IPS DF 6.9 (cell line): Measurements from ENCODE around the gene ANKRD42.
"Not testable (repeated sequence)": the region's sequence is repeated elsewhere in the genome, so short reads cannot be mapped to it uniquely, and the experiment has no call there.

Source experiments
- DNase-seq: peaks from one replicate; pipeline ENCODE4 v3.0.0-alpha.2; 2013; ENCODE audit warnings: low read depth, low spot score
- H3K27ac ChIP-seq: one replicate; pipeline ENCODE4 v1.5.1; 2013; ENCODE audit warnings: low read length, control low read depth
- H3K27me3 ChIP-seq: 2 replicates; pipeline ENCODE4 v1.6.1; 2013; ENCODE audit warnings: mild to moderate bottlenecking, low read length; ENCODE audit not compliant: control insufficient read depth, insufficient read depth
- H3K36me3 ChIP-seq: 2 replicates; pipeline ENCODE4 v1.6.1; 2013; ENCODE audit warnings: low read length; ENCODE audit not compliant: control insufficient read depth, insufficient read depth
- H3K4me1 ChIP-seq: 2 replicates; pipeline ENCODE4 v1.6.1; 2013; ENCODE audit warnings: low read length; ENCODE audit not compliant: control insufficient read depth, insufficient read depth
- H3K4me3 ChIP-seq: 2 replicates; pipeline ENCODE4 v1.5.1; 2013; ENCODE audit warnings: mild to moderate bottlenecking, low read length
- H3K9me3 ChIP-seq: 2 replicates; pipeline ENCODE4 v1.6.1; 2013; ENCODE audit warnings: low read length, inconsistent platforms; ENCODE audit not compliant: control insufficient read depth, insufficient read depth
- WGBS: extraction: QIAGEN DNeasy Blood & Tissue Kit; methylation state at CpG from one replicate; pipeline ENCODE4 v1.1.7; 2013; ENCODE audit warnings: mixed read lengths, missing lambda C conversion rate; ENCODE audit not compliant: insufficient read length, insufficient coverage; 5-methylcytosine and 5-hydroxymethylcytosine counted together

Gene ANKRD42

DNA sequence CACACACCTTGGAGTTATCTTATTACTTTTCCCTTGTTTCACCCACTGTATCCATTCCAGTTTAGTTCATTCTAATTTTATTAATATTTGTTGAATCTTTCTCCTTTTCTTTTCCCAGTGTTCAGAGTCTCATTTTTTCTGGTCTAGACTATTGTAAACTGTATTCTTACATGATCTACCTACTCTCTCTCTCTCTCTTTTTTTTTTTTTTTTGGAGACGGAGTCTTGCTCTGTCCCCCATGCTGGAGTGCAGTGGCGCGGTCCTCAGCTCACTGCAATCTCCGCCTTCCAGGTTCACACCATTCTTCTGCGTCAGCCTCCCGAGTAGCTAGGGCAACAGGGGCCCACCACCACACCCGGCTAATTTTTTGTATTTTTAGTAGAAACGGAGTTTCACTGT is 2.1 kb downstream of the ANKRD42 start:
- Histone ChIP-seq H3K4me3 (no peak overlapping the region), H3K27me3 (no peaks in the 10 kb centered on the region), H3K36me3 (peaks cover 3% of the 10 kb centered on the region; the same call in 1 of the 2 replicates), H3K4me1 (no peaks in the 10 kb centered on the region), H3K27ac (no peak overlapping the region), H3K9me3 (no peaks in the 10 kb centered on the region)
- DNase-seq = no peak
- no CpG with 5 or more reads among the region's 8 CpGs for WGBS

DNA sequence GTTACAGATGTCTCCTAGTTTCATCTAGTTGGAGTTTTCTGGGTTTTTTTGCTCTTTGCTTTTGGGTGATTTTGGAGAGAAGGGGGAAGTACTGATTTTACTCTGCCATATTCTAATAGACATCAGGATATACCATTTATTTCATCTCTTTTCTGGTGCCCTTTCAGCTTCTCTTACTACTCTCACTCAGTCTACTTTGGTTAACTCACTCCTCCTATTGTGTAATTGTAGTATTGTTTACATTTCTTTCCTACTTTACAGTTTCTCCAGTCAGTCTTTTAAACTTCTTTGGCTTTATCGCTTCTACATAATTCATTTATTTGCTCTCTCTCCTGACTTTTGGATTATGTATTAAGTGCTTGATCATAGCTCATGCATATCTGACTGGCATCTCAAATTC is 6.5 kb downstream of the ANKRD42 start:
- no peak for DNase-seq
- Histone ChIP-seq H3K4me3 (no peak overlapping the region), H3K9me3 (no peaks in the 10 kb centered on the region), H3K27me3 (no peaks in the 10 kb centered on the region), H3K36me3 (no peaks in the 10 kb centered on the region), H3K4me1 (no peaks in the 10 kb centered on the region), H3K27ac (no peak overlapping the region)
- WGBS = no CpG with 5 or more reads among the region's 1 CpG

DNA sequence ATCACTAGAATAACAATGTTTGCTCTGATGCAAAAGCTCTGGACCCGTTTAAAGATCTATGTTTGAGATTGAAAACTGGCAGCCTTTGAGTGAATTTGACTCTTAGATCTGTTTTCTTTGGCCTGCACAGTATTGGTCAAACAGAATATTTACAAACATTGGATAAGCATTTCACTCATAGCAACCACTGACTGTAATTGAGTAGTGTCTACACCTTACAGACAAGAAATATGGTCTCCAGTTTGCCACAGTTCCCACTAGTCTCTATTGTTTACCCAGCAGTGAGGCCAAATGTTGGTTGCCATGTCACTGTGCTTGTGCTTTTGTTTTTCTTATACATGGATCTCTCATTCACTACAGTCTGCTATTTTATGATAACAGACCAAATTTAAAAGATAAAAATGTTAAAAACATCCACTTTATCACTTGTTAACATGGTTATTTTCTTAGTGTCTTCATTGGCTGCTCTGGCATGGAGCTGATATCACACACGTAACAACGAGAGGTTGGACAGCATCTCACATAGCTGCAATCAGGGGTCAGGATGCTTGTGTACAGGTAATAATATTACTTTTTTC is 12.2 kb downstream of the ANKRD42 start:
- DNase-seq = no peak
- Histone ChIP-seq H3K27ac (no peak overlapping the region), H3K4me1 (no peaks in the 10 kb centered on the region), H3K9me3 (no peaks in the 10 kb centered on the region), H3K4me3 (no peak overlapping the region), H3K27me3 (no peaks in the 10 kb centered on the region), H3K36me3 (no peaks in the 10 kb centered on the region)
- WGBS = no CpG with 5 or more reads among the region's 3 CpGs

DNA sequence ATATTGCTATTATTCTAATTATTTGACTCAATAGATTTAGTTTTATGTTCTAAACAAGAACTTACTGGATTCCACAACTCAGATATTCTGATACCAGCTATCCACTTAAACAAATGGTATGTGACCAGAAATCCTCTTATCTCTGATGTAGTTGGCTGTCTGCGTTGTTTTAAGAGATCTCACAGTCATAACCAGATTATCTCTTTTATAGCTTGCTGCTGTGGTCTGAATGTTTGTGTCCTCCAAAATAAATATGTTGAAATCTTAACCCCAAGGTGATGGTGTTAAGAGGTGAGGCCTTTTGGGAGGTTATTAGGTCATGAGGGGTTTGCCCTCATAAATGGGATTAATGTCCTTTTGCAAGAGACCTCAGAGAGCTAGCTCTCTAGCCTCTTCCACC is 12.7 kb downstream of the ANKRD42 start:
- Histone ChIP-seq H3K9me3 (no peaks in the 10 kb centered on the region), H3K4me1 (no peaks in the 10 kb centered on the region), H3K36me3 (no peaks in the 10 kb centered on the region), H3K4me3 (no peak overlapping the region), H3K27me3 (no peaks in the 10 kb centered on the region), H3K27ac (no peak overlapping the region)
- DNase-seq = no peak
- WGBS = no CpG with 5 or more reads among the region's 1 CpG

DNA sequence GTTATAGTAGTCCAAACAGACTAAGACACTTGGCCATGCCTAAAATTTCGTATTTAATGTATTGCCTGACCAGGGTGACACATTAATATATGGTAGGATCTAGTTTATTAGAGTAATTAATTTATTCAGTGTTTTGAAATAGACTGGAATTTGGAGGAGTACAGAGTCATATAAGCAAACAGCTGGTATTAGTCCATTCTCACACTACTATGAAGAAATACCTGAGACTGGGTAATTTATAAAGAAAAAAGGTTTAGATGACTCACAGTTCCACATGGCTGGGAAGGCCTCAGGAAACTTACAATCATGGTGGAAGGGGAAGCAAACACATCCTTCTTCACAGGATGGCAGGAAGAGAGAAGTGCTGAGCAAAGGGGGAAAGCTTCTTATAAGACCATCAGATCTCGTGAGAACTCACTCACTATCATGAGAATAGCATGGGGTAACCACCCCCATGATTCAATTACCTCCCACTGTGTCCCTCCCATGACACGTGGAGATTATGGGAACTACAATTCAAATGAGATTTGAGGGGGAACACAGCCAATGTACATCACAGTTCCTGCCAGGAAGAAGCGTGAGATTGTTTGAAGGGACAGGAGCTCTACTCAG is 13.4 kb downstream of the ANKRD42 start:
- WGBS = no CpG with 5 or more reads among the region's 4 CpGs
- not testable (repeated sequence) for H3K27me3 ChIP-seq, H3K36me3 ChIP-seq, DNase-seq, H3K9me3 ChIP-seq, H3K4me3 ChIP-seq, H3K27ac ChIP-seq, H3K4me1 ChIP-seq

DNA sequence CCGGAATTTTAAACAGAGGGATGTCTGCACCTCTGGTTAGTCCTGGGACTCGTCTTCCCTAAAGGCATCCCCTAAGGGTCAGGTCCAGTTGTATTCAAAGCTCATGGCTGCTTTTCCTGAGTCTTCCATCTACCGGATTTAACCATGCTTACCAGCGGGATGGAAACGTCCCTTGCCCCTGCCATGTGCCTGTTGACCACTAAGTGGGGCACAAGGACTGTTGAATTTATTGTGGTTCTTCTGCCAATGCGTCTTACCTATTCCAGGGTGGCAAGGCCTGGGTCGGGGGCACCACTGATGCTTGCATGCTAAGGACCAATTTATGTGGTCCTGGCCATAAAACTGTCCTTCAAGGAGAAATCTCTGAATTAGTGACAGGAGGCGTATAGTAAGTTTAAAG is 25.6 kb downstream of the ANKRD42 start:
- no peak overlapping the region for H3K4me3 ChIP-seq
- no peak overlapping the region for H3K27ac ChIP-seq
- H3K36me3 ChIP-seq = no peaks in the 10 kb centered on the region
- no peaks in the 10 kb centered on the region for H3K9me3 ChIP-seq
- H3K27me3 ChIP-seq = no peaks in the 10 kb centered on the region
- peak; percentile 4 for DNase-seq
- no CpG with 5 or more reads among the region's 8 CpGs for WGBS
- H3K4me1 ChIP-seq = no peaks in the 10 kb centered on the region

DNA sequence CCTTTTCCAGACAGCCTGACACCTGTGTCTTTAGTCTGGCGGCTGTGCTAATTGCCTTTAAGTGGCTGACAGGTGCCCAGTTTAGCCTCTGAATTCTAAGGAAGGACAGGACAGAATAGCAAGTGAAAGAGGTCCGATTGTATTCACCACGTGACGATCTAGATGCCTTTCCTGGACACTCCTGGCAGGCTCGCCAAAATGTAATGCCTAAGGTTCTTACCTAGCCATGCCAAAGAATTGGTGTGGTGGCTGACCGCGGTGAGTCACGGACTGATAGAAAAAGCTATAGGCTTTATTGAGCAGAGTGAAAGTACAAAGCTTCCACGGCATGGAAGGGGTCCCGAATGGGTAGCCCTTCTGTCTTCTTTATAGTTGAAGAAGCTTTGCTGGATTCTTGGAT is 26.7 kb downstream of the ANKRD42 start:
- H3K36me3 ChIP-seq = no peaks in the 10 kb centered on the region
- no peak overlapping the region for H3K4me3 ChIP-seq
- no peak overlapping the region for H3K27ac ChIP-seq
- DNase-seq = no peak
- WGBS = no CpG with 5 or more reads among the region's 10 CpGs
- no peaks in the 10 kb centered on the region for H3K4me1 ChIP-seq
- H3K27me3 ChIP-seq = no peaks in the 10 kb centered on the region
- H3K9me3 ChIP-seq = no peaks in the 10 kb centered on the region

DNA sequence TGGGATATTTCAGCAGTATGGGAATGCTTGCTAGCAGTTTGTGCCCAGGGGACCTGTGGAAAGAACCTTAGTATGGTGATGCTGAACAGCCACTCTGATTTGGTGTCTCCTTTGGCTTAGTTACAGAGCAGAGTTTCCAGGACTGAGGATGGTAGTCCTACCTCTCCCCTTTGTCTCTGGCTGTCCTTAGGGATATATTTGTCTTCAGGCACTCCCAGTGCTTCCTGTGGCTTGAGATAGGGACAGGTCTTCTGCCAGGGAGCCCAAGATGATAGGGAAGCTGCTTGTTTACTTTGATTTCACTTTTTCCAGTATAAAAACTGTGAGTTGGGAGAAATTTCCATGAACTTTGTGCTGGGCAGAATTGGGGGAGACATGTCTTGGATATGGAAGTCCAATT is 28.2 kb downstream of the ANKRD42 start:
- DNase-seq = no peak
- Histone ChIP-seq H3K27me3 (no peaks in the 10 kb centered on the region), H3K9me3 (no peaks in the 10 kb centered on the region), H3K4me3 (no peak overlapping the region), H3K36me3 (no peaks in the 10 kb centered on the region), H3K27ac (no peak overlapping the region), H3K4me1 (no peaks in the 10 kb centered on the region)

DNA sequence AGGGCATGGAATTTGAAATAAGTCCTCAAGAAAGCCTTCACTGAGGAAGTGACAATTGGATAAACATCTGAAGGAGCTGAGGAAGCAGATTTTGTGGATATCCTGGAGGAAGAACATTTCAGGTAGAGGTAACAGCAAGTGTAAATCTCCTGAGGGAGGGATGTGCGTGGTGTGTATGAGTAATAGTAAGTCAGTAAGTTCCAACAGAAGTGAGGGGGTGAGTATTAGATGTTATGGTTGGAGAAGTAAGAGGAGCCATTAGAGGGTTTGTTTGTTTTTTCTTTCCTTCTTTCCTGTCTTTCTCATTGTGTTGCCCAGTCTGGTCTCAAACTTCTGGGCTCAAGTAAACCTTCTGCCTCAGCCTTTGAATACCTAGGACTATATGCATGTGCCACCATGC is 29.0 kb downstream of the ANKRD42 start:
- Histone ChIP-seq H3K4me3 (no peak overlapping the region), H3K4me1 (no peaks in the 10 kb centered on the region), H3K36me3 (no peaks in the 10 kb centered on the region), H3K27me3 (no peaks in the 10 kb centered on the region), H3K27ac (no peak overlapping the region), H3K9me3 (no peaks in the 10 kb centered on the region)
- 100% methylated on average over 1 of the region's 1 CpG for WGBS
- no peak for DNase-seq

DNA sequence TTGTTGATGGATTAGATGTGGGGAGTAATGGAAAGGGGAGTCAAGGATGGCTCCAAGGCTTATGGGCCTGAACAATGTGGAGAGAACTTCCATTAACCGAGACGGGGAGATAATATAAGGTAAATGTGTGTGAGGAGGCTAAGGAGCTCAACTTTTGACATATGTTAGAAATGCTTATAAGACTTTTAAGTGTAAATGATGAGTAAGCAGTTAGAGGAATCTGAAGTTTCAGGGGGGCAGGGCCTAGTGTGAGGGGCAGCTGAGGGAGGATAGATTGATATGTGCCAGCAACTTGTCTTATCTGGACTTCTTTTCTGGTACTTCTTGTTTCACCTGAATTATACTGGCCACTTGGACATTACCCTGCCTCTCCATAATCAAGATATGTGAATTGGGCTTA is 29.9 kb downstream of the ANKRD42 start:
- Histone ChIP-seq H3K4me3 (no peak overlapping the region), H3K9me3 (no peaks in the 10 kb centered on the region), H3K27me3 (no peaks in the 10 kb centered on the region), H3K27ac (no peak overlapping the region), H3K36me3 (no peaks in the 10 kb centered on the region), H3K4me1 (no peaks in the 10 kb centered on the region)
- no peak for DNase-seq
- WGBS = no CpG with 5 or more reads among the region's 2 CpGs

DNA sequence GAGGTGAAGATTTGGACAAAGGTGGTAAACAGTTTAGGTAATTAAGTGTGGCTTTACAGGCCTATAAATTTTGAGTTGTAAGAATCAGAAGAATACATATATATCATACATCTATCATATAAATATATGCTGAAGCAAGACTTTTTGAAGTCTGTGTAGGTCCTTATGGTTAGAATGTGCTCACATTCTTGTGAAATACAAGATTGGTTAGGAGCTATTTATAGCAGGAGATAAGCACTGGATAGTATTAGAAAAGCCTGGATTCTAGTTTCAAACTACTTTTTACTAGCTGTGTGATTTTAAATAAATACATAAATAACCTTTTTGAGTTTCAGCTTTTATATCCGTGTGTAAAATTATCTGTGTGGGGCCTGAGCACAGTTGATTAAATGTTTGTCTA is 42.3 kb downstream of the ANKRD42 start:
- no peak overlapping the region for H3K4me3 ChIP-seq
- WGBS = no CpG with 5 or more reads among the region's 1 CpG
- DNase-seq = no peak
- no peaks in the 10 kb centered on the region for H3K9me3 ChIP-seq
- H3K27me3 ChIP-seq = no peaks in the 10 kb centered on the region
- H3K27ac ChIP-seq = no peak overlapping the region
- H3K4me1 ChIP-seq = no peaks in the 10 kb centered on the region
- H3K36me3 ChIP-seq = no peaks in the 10 kb centered on the region
